Epithelial cell of proximal tubule (primary cell): ENCODE results near the gene RNF34. TPM values are rescaled to one million over a fixed set of nuclear protein-coding genes. Genes with fewer than 3 reads are reported as not detected.

Experiments
- DNase-seq: peaks from one replicate; pipeline ENCODE4 v3.0.0-alpha.2; 2011; ENCODE audit warnings: low read depth
- H3K4me3 ChIP-seq: 2 replicates; pipeline ENCODE4 v1.5.1; 2011; ENCODE audit warnings: low read depth, mild to moderate bottlenecking, low read length
- CTCF ChIP-seq: conservative IDR thresholded peaks from 2 replicates; pipeline ENCODE4 v1.5.1; 2012; ENCODE audit warnings: low read depth, mild to moderate bottlenecking, low read length
- total RNA-seq: library from RNA; depleted of rRNA; stranded (reverse); fragments of >200 nt; gene quantifications from 2 replicates; pipeline ENCODE4 v1.2.3, GENCODE V29; 2015

RNF34 gene
- total RNA-seq, 1 donor from 2014 or later, result 43.8 TPM

GRCh38 chr12:121452340-121452984, 52.5 kb downstream of the RNF34 start:
- TF ChIP-seq CTCF, result no peak
- DNase-seq, result no peak
- H3K4me3 ChIP-seq, result no peak overlapping the region

GRCh38 chr12:121452985-121453360, 53.1 kb downstream of the RNF34 start:
- no peak overlapping the region for H3K4me3 ChIP-seq
- DNase-seq, result no peak

GRCh38 chr12:121453629-121454028, 53.7 kb downstream of the RNF34 start:
- no peak overlapping the region for H3K4me3 ChIP-seq
- no peak for TF ChIP-seq CTCF
- no peak for DNase-seq

More at GRCh38 chr12:121452985-121453360, 53.1 kb downstream of the RNF34 start:
- no peak for TF ChIP-seq CTCF

- H3K4me3 ChIP-seq, result no peak overlapping the region
- DNase-seq, result no peak
- no peak for TF ChIP-seq CTCF
Observed at GRCh38 chr12:121454921-121455320, 55.0 kb downstream of the RNF34 start.

- no peak for TF ChIP-seq CTCF
- no peak for DNase-seq
- no peak overlapping the region for H3K4me3 ChIP-seq
Observed at GRCh38 chr12:121455766-121456420, 56.0 kb downstream of the RNF34 start.

GRCh38 chr12:121456551-121456950, 56.6 kb downstream of the RNF34 start:
- no peak for DNase-seq
- no peak for TF ChIP-seq CTCF
- H3K4me3 ChIP-seq, result no peak overlapping the region

GRCh38 chr12:121461048-121461447, 61.1 kb downstream of the RNF34 start:
- DNase-seq, result no peak
- H3K4me3 ChIP-seq, result no peak overlapping the region
- TF ChIP-seq CTCF, result no peak
